Measurements from ENCODE around the gene PPTC7.
"Not testable (repeated sequence)": the region's sequence is repeated elsewhere in the genome, so short reads cannot be mapped to it uniquely, and the experiment has no call there.

PPTC7 gene

GRCh38 chr12:110582276-110583136 lies 612 bp downstream of the PPTC7 start:
- DNase-seq: no peak

- DNase-seq: no peak
Observed at GRCh38 chr12:110581931-110582275, 1.2 kb downstream of the PPTC7 start.

- DNase-seq: no peak
Observed at GRCh38 chr12:110579535-110580253, 3.4 kb downstream of the PPTC7 start.

GRCh38 chr12:110578694-110579534 lies 4.2 kb downstream of the PPTC7 start:
- no peak for DNase-seq

- no peak for DNase-seq
Observed at GRCh38 chr12:110577864-110578693, 5.0 kb downstream of the PPTC7 start.

GRCh38 chr12:110576504-110576903 lies 6.6 kb downstream of the PPTC7 start:
- no peak for DNase-seq

GRCh38 chr12:110575326-110575725 lies 7.8 kb downstream of the PPTC7 start:
- DNase-seq: no peak

GRCh38 chr12:110574717-110575230 lies 8.3 kb downstream of the PPTC7 start:
- DNase-seq: not testable (repeated sequence)

GRCh38 chr12:110574044-110574443 lies 9.1 kb downstream of the PPTC7 start:
- DNase-seq: no peak

- not testable (repeated sequence) for DNase-seq
Observed at GRCh38 chr12:110570798-110571197, 12.3 kb downstream of the PPTC7 start.

GRCh38 chr12:110569838-110570237 lies 13.3 kb downstream of the PPTC7 start:
- DNase-seq: not testable (repeated sequence)

GRCh38 chr12:110568752-110569151 lies 14.4 kb downstream of the PPTC7 start:
- no peak for DNase-seq

GRCh38 chr12:110566993-110567392 lies 16.1 kb downstream of the PPTC7 start:
- DNase-seq: no peak

GRCh38 chr12:110565894-110566871 lies 16.9 kb downstream of the PPTC7 start:
- no peak for DNase-seq

GRCh38 chr12:110564471-110564991 lies 18.6 kb downstream of the PPTC7 start:
- DNase-seq: no peak

GRCh38 chr12:110563702-110564470 lies 19.2 kb downstream of the PPTC7 start:
- DNase-seq: no peak

GRCh38 chr12:110562386-110562785 lies 20.7 kb downstream of the PPTC7 start:
- not testable (repeated sequence) for DNase-seq

- no peak for DNase-seq
Observed at GRCh38 chr12:110561471-110562201, 21.5 kb downstream of the PPTC7 start.

GRCh38 chr12:110560946-110561345 lies 22.2 kb downstream of the PPTC7 start:
- DNase-seq: no peak
